Suprapubic skin (tissue), 3 donors: ENCODE measurements around the gene CDK11A.

Experiments
- EP300 ChIP-seq: sonication (generic); formaldehyde crosslinking; IDR thresholded peaks from one replicate; pipeline ENCODE4 v1.6.1; 2017; ENCODE audit warnings: antibody characterized with exemption
- POLR2A ChIP-seq, 2 donors: fragments of 450-650 bp; IDR thresholded peaks; one replicate each; pipeline ENCODE4 v1.6.1; 2017; ENCODE audit warnings: antibody characterized with exemption in 2 of 2, mild to moderate bottlenecking in 2 of 2, moderate library complexity in 2 of 2
- TF ChIP-seq, protein P1 (sequence below), 2 donors: fragments of 200-600 bp in 1 of 2; fragments of 450-650 bp in 1 of 2; sonication (generic) in 1 of 2; IDR thresholded peaks; one replicate each; pipeline ENCODE4 v1.5.1; 2016 to 2019; ENCODE audit warnings: antibody characterized with exemption in 2 of 2, mild to moderate bottlenecking in 1 of 2, moderate library complexity in 1 of 2

DNA sequence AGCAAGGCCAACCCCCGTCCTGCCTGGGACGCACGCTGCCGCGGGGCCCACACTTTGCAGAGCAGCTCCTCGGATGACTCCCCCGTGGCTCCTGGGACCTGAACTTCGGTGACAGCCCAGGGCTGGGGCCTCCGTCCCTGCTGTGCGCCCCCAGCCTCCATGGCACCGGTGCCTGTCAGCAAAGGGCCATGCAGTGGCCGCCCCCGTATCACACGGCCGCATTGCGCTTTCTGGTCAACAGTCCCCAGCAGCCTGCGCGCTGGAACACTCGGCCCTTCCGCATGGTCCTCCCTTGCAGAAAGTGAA is 36.1 kb upstream of the CDK11A start:
- TF ChIP-seq, protein P1, sequence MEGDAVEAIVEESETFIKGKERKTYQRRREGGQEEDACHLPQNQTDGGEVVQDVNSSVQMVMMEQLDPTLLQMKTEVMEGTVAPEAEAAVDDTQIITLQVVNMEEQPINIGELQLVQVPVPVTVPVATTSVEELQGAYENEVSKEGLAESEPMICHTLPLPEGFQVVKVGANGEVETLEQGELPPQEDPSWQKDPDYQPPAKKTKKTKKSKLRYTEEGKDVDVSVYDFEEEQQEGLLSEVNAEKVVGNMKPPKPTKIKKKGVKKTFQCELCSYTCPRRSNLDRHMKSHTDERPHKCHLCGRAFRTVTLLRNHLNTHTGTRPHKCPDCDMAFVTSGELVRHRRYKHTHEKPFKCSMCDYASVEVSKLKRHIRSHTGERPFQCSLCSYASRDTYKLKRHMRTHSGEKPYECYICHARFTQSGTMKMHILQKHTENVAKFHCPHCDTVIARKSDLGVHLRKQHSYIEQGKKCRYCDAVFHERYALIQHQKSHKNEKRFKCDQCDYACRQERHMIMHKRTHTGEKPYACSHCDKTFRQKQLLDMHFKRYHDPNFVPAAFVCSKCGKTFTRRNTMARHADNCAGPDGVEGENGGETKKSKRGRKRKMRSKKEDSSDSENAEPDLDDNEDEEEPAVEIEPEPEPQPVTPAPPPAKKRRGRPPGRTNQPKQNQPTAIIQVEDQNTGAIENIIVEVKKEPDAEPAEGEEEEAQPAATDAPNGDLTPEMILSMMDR (IDR thresholded peaks at IDR 0.05), result no peak
- TF ChIP-seq POLR2A (IDR thresholded peaks at IDR 0.05) (no peak), EP300 (no peak)
